Activated CD4-positive, alpha-beta T cell treated with anti-CD3 and anti-CD28 coated beads, Interleukin-2, amount 50 U/mL, for 48 hours (primary cell): ENCODE results near the gene USP10.
A peak's percentile ranks its signal among the peaks of the same experiment; 100 is the strongest.
"Not testable (repeated sequence)": the region's sequence is repeated elsewhere in the genome, so short reads cannot be mapped to it uniquely, and the experiment has no call there.

Experiments used
- DNase-seq, 2 experiments: peaks; one replicate each; pipeline ENCODE4 v3.0.0-alpha.2; 2020

USP10 gene

GRCh38 chr16:84673561-84673960, 26.2 kb upstream of the USP10 start:
- no peak for DNase-seq

GRCh38 chr16:84675423-84675822, 24.4 kb upstream of the USP10 start:
- no peak for DNase-seq

- DNase-seq: no peak
Observed at GRCh38 chr16:84675884-84676283, 23.9 kb upstream of the USP10 start.

GRCh38 chr16:84677017-84677803, 22.6 kb upstream of the USP10 start:
- no peak for DNase-seq

GRCh38 chr16:84677849-84678248, 22.0 kb upstream of the USP10 start:
- DNase-seq: no peak

GRCh38 chr16:84678541-84678940, 21.3 kb upstream of the USP10 start:
- DNase-seq: no peak

- DNase-seq: no peak
Observed at GRCh38 chr16:84680165-84680842, 19.5 kb upstream of the USP10 start.

- DNase-seq: no peak
Observed at GRCh38 chr16:84680843-84681629, 18.8 kb upstream of the USP10 start.

- DNase-seq: no peak
Observed at GRCh38 chr16:84683691-84684591, 15.9 kb upstream of the USP10 start.

- DNase-seq: no peak
Observed at GRCh38 chr16:84684592-84684965, 15.2 kb upstream of the USP10 start.

- no peak for DNase-seq
Observed at GRCh38 chr16:84685210-84685609, 14.6 kb upstream of the USP10 start.

- DNase-seq: no peak
Observed at GRCh38 chr16:84686707-84687298, 13.0 kb upstream of the USP10 start.

- no peak for DNase-seq
Observed at GRCh38 chr16:84687715-84688114, 12.1 kb upstream of the USP10 start.

GRCh38 chr16:84688163-84688562, 11.6 kb upstream of the USP10 start:
- DNase-seq: not testable (repeated sequence)

GRCh38 chr16:84689111-84689510, 10.7 kb upstream of the USP10 start:
- DNase-seq: no peak

- no peak for DNase-seq
Observed at GRCh38 chr16:84690088-84690819, 9.5 kb upstream of the USP10 start.

GRCh38 chr16:84692451-84693214, 7.2 kb upstream of the USP10 start:
- DNase-seq: no peak

- not testable (repeated sequence) for DNase-seq
Observed at GRCh38 chr16:84693869-84694268, 5.9 kb upstream of the USP10 start.

- DNase-seq: no peak
Observed at GRCh38 chr16:84694980-84695379, 4.8 kb upstream of the USP10 start.

- peak in 1 of 2 experiments; percentile 43 for DNase-seq
Observed at GRCh38 chr16:84699147-84699711, 571 bp upstream of the USP10 start.
